GM12878 (cell line): ENCODE results near the gene WDFY1. TPM values are rescaled to one million over a fixed set of nuclear protein-coding genes. Genes with fewer than 3 reads are reported as not detected.
"Not testable (repeated sequence)": the region's sequence is repeated elsewhere in the genome, so short reads cannot be mapped to it uniquely, and the experiment has no call there.

Source experiments
- ATAC-seq: fragments of 200-7000 bp; cut with Tn5 transposase; 3 replicates; pipeline ENCODE4 v1.9.1; 2020; ENCODE audit warnings: mild to moderate bottlenecking, moderate library complexity
- BruUV-seq: library from RNA; stranded (reverse); fragments of 400-500 nt; replicated peaks from 2 replicates; lab custom pipeline; 2021; lab: Mats Ljungman, UMichigan
- CTCF ChIA-PET: fragments of 300-600 bp; sonication (Branson Sonifier 250); formaldehyde crosslinking; extraction: SDS; loops from one replicate; lab custom pipeline; 2021; ENCODE audit warnings: inconsistent platforms; lab: Yijun Ruan, JAX
- POLR2A ChIA-PET: fragments of 350-600 bp; formaldehyde crosslinking; extraction: SDS; loops from one replicate; lab custom pipeline; 2021; ENCODE audit warnings: inconsistent platforms; lab: Charles Lee
- RAD21 ChIA-PET: fragments of 300-600 bp; sonication (Branson Sonifier 250); formaldehyde crosslinking; loops from one replicate; lab custom pipeline; 2023; ENCODE audit warnings: antibody characterized with exemption; ENCODE audit not compliant: unreplicated experiment; lab: Charles Lee
- SMC1A ChIA-PET: fragments of 300-600 bp; sonication (Branson Sonifier 250); formaldehyde crosslinking; loops from one replicate; lab custom pipeline; 2023; ENCODE audit not compliant: unreplicated experiment, uncharacterized antibody; lab: Charles Lee
- DNase-seq: peaks from one replicate; pipeline ENCODE4 v3.0.0-alpha.2; 2011; ENCODE audit warnings: low read depth, low spot score
- FAIRE-seq: peaks from 3 replicates; lab custom pipeline; 2011; peaks lifted over from hg19 to GRCh38; lab: Jason Lieb, UNC
- H2AFZ ChIP-seq: 2 replicates; pipeline ENCODE4 v1.6.0; 2011; ENCODE audit warnings: low read depth, low read length, control low read depth; ENCODE audit not compliant: control insufficient read depth
- H3K27ac ChIP-seq: 2 replicates; pipeline ENCODE4 v1.5.1; 2011; ENCODE audit warnings: control low read depth; ENCODE audit not compliant: control insufficient read depth, insufficient read depth
- H3K27me3 ChIP-seq, 2 experiments: replicated peaks in 1 of 2; 2 replicates each; pipeline versions ENCODE4 v1.6.0 to v1.6.1; 2011; ENCODE audit warnings: low read length in 1 of 2; ENCODE audit not compliant: control insufficient read depth in 2 of 2, insufficient read depth in 2 of 2
- H3K36me3 ChIP-seq, 2 experiments: 2 replicates each; pipeline ENCODE4 v1.5.1; 2011; ENCODE audit warnings: low read length in 1 of 2; ENCODE audit not compliant: control insufficient read depth in 2 of 2, insufficient read depth in 2 of 2
- H3K4me1 ChIP-seq: 2 replicates; pipeline ENCODE4 v1.6.1; 2011; ENCODE audit warnings: mild to moderate bottlenecking, low read length, moderate library complexity, mixed read lengths; ENCODE audit not compliant: control insufficient read depth, insufficient read depth
- H3K4me2 ChIP-seq: 2 replicates; pipeline ENCODE4 v1.6.0; 2011; ENCODE audit warnings: control low read depth; ENCODE audit not compliant: control insufficient read depth, insufficient read depth
- H3K4me3 ChIP-seq: fragments of 200-600 bp; sonication (generic); 2 replicates; pipeline ENCODE4 v1.5.1; 2016
- H3K79me2 ChIP-seq: 2 replicates; pipeline ENCODE4 v1.6.0; 2011; ENCODE audit warnings: low read length; ENCODE audit not compliant: control insufficient read depth, insufficient read depth
- H3K9ac ChIP-seq: 2 replicates; pipeline ENCODE4 v1.8.0; 2011; ENCODE audit warnings: low read length, control low read depth, mixed read lengths; ENCODE audit not compliant: control insufficient read depth, insufficient read depth
- H3K9me3 ChIP-seq: replicated peaks from 3 replicates; pipeline ENCODE4 v1.5.1; 2011; ENCODE audit warnings: mild to moderate bottlenecking, low read length; ENCODE audit not compliant: control insufficient read depth, insufficient read depth
- H4K20me1 ChIP-seq: 2 replicates; pipeline ENCODE4 v1.6.0; 2011; ENCODE audit not compliant: control insufficient read depth, insufficient read depth
- CBX5 ChIP-seq: sonication (generic); IDR thresholded peaks from 2 replicates; pipeline ENCODE4 v1.6.1; 2016; ENCODE audit warnings: low read depth, moderate library complexity, mild to moderate bottlenecking, inconsistent platforms
- CEBPB ChIP-seq, 2 experiments: fragments of 150-350 bp in 1 of 2; IDR thresholded peaks; 2 replicates each; pipeline ENCODE4 v1.6.1; 2012 to 2014; ENCODE audit warnings: low read depth in 2 of 2, low read length in 2 of 2, borderline replicate concordance in 1 of 2, inconsistent platforms in 1 of 2
- CHD2 ChIP-seq: IDR thresholded peaks from 2 replicates; pipeline ENCODE4 v1.6.1; 2011; ENCODE audit warnings: low read depth, low read length, improper control_type of control experiment, borderline replicate concordance
- EGR1 ChIP-seq, 2 experiments: IDR thresholded peaks; 1 replicate in 1 of 2; 2 replicates in 1 of 2; pipeline ENCODE4 v1.6.1; 2011 to 2012; ENCODE audit warnings: low read depth in 2 of 2, low read length in 2 of 2, borderline replicate concordance in 1 of 2, mild to moderate bottlenecking in 1 of 2, moderate library complexity in 1 of 2
- IKZF1 ChIP-seq: fragments of 450-650 bp; conservative IDR thresholded peaks from 2 replicates; pipeline ENCODE4 v1.6.1; 2017; ENCODE audit warnings: antibody characterized with exemption, mild to moderate bottlenecking
- IKZF2 ChIP-seq, 2 experiments: fragments of 450-650 bp; IDR thresholded peaks; 2 replicates each; pipeline ENCODE4 v1.6.1; 2017; ENCODE audit warnings: mild to moderate bottlenecking in 2 of 2, moderate library complexity in 2 of 2
- JUNB ChIP-seq: IDR thresholded peaks from 2 replicates; pipeline ENCODE4 v1.6.1; 2016; ENCODE audit warnings: antibody characterized with exemption, mild to moderate bottlenecking
- NFXL1 ChIP-seq: fragments of 450-650 bp; IDR thresholded peaks from 2 replicates; pipeline ENCODE4 v1.6.1; 2017; ENCODE audit warnings: antibody characterized with exemption, mild to moderate bottlenecking, borderline replicate concordance
- NFYB ChIP-seq: IDR thresholded peaks from 2 replicates; pipeline ENCODE4 v1.6.1; 2011; ENCODE audit warnings: low read depth, mild to moderate bottlenecking, low read length, improper control_type of control experiment, moderate library complexity; ENCODE audit not compliant: insufficient read depth
- RUNX3 ChIP-seq: IDR thresholded peaks from 2 replicates; pipeline ENCODE4 v1.6.1; 2012; ENCODE audit warnings: low read length, inconsistent platforms
- SIX5 ChIP-seq: IDR thresholded peaks from 2 replicates; pipeline ENCODE4 v1.6.1; 2011; ENCODE audit warnings: mild to moderate bottlenecking, low read depth, low read length, moderate library complexity; ENCODE audit not compliant: severe bottlenecking
- WGBS: methylation state at CpG from one replicate; pipeline ENCODE4 v1.1.6; 2016; ENCODE audit warnings: low lambda C conversion rate; ENCODE audit not compliant: insufficient replicate concordance, insufficient coverage; ENCODE audit errors: missing lambda C conversion rate; 5-methylcytosine and 5-hydroxymethylcytosine counted together
- in situ Hi-C: fragments of 300-500 bp; cut with MboI; formaldehyde crosslinking; loops from 9 replicates; pipeline ENCODE4 v1.14.3; 2018; ENCODE audit warnings: mixed read lengths
- intact Hi-C: fragments of 100-400 bp; cut with micrococcal nuclease; formaldehyde crosslinking; loops from one replicate; pipeline ENCODE4 v1.14.2; 2022; ENCODE audit not compliant: unreplicated experiment
- polyA plus RNA-seq, 11 experiments: library from polyadenylated mRNA; depleted of rRNA in 4 of 11; unstranded in 6 of 11; stranded (reverse) in 5 of 11; fragments of >200 nt; fragmentation: Nextera tagmentation in 4 of 11; fragmentation: Illumina TruSeq in 1 of 11; extraction: Ambion mirVana in 4 of 11; extraction: Trizol in 1 of 11; gene quantifications; 1 replicate in 1 of 11; 2 replicates in 10 of 11; pipeline versions ENCODE4 v1.2.1 to v1.2.3, GENCODE V29; 2011 to 2016; ENCODE audit warnings: inconsistent platforms in 2 of 11, missing spikeins in 2 of 11, low read depth in 1 of 11
- total RNA-seq, 4 experiments: library from RNA; depleted of rRNA in 3 of 4; stranded (reverse); fragments of >200 nt in 3 of 4; fragmentation: Illumina TruSeq in 1 of 4; extraction: Trizol in 1 of 4; gene quantifications; 2 replicates each; pipeline versions ENCODE4 v1.2.1 to v1.2.3, GENCODE V29; 2013 to 2021
- TF ChIP-seq, protein P1 (sequence below): fragments of 450-650 bp; formaldehyde crosslinking; IDR thresholded peaks from 2 replicates; pipeline ENCODE4 v1.5.0; 2022; ENCODE audit warnings: mild to moderate bottlenecking, missing genetic modification characterization
- TF ChIP-seq, protein P2 (sequence below): fragments of 450-650 bp; IDR thresholded peaks from 2 replicates; pipeline ENCODE4 v1.6.1; 2017; ENCODE audit warnings: mild to moderate bottlenecking, low read depth, inconsistent platforms; ENCODE audit not compliant: poor library complexity, severe bottlenecking
- TF ChIP-seq, protein P3 (sequence below): IDR thresholded peaks from 2 replicates; pipeline ENCODE4 v1.6.1; 2012; ENCODE audit warnings: low read length, inconsistent platforms

WDFY1 gene
- total and polyA plus RNA-seq, 10 of the 15 experiments (the other 5 are each of a cell fraction or from before 2014, with no cell fraction given), result 2.9 to 28.1 (median 13.1) TPM

DNA sequence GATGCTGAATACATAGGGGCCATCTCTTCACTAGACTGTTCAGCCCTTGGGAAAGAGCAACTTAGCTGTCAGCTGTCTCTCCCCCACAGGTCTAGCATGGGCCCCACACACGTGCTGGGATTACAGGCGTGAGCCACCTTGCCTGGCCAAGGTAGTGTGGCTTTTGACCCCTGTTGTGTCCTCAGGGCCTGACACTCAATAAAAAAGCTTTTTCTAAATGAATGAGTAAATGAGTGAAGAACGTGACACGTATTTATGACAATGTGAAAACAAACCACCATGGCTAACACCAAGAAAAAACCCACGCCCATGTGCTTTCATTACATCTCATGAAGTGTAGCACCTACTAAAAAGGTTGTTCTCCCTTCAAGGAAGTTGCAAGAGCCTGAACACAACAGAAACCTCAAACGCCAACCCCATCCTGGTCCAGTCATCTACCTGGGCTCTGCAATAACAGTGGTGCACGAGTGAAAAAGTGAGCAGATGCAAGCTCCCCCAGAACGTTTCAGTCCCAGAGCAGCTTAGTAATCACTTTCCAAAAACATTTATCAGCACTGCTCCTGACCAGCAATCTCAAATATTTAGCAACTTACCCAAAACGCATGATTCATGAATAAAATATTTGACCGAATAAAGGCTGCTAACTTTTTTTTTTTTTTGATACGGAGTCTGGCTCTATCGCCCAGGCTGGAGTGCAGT is 3.4 kb downstream of the WDFY1 start (continued):
- TF ChIP-seq JUNB, result 0 out of 2 replicates have a peak, but pooled peaks have one; percentile 38
- TF ChIP-seq, protein P1, sequence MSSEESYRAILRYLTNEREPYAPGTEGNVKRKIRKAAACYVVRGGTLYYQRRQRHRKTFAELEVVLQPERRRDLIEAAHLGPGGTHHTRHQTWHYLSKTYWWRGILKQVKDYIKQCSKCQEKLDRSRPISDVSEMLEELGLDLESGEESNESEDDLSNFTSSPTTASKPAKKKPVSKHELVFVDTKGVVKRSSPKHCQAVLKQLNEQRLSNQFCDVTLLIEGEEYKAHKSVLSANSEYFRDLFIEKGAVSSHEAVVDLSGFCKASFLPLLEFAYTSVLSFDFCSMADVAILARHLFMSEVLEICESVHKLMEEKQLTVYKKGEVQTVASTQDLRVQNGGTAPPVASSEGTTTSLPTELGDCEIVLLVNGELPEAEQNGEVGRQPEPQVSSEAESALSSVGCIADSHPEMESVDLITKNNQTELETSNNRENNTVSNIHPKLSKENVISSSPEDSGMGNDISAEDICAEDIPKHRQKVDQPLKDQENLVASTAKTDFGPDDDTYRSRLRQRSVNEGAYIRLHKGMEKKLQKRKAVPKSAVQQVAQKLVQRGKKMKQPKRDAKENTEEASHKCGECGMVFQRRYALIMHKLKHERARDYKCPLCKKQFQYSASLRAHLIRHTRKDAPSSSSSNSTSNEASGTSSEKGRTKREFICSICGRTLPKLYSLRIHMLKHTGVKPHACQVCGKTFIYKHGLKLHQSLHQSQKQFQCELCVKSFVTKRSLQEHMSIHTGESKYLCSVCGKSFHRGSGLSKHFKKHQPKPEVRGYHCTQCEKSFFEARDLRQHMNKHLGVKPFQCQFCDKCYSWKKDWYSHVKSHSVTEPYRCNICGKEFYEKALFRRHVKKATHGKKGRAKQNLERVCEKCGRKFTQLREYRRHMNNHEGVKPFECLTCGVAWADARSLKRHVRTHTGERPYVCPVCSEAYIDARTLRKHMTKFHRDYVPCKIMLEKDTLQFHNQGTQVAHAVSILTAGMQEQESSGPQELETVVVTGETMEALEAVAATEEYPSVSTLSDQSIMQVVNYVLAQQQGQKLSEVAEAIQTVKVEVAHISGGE (CRISPR knock-in tag), result no peak
- no peak for TF ChIP-seq CEBPB (IDR thresholded peaks at IDR 0.05; ENCODE audit: borderline replicate concordance in 1 of 2, low read depth in 2 of 2, low read length in 2 of 2)
- TF ChIP-seq NFXL1, result no peak
- TF ChIP-seq SIX5, result no peak
- no peak for TF ChIP-seq NFYB
- TF ChIP-seq EGR1 (IDR thresholded peaks at IDR 0.05; ENCODE audit: borderline replicate concordance in 1 of 2, low read depth in 2 of 2, low read length in 2 of 2), result no peak

DNA sequence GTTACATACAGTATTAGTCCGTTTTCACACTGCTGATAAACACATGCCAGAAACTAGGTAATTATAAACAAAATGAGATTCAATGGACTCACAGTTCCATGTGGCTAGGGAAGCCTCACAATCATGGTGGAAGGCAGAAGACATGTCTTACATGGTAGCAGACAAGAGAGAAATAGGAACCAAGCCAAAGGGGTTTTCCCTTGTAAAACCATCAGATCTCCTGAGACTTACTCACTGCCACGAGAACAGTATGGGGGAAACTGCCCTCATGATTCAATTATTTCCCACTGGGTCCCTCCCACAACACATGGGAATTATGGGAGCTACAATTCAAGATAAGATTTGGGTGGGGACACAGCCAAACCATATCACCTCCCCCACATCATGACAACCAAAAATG is 5.7 kb downstream of the WDFY1 start:
- FAIRE-seq, H2AFZ ChIP-seq, H3K36me3 ChIP-seq, H3K27me3 ChIP-seq, intact Hi-C loops, H3K9me3 ChIP-seq, BruUV-seq, in situ Hi-C loops, H3K4me3 ChIP-seq, H4K20me1 ChIP-seq, H3K4me2 ChIP-seq, H3K9ac ChIP-seq, DNase-seq: not testable (repeated sequence)
- ATAC-seq, result peak; percentile 44
- 0 out of 2 replicates have a peak overlapping the region, but pooled peaks have one; percentile 15 for H3K27ac ChIP-seq
- ChIA-PET POLR2A (interaction anchor here (0.6 kb wide), 1 partner anchor 44 kb away, joined by 3 read pairs; no protein-coding TSS in a partner anchor), CTCF (interaction anchor here (2.0 to 2.4 kb wide), 2 partner anchors 22 to 54 kb away, joined by 5 to 8 read pairs; no protein-coding TSS in a partner anchor), SMC1A (interaction anchor here (0.6 to 3.5 kb wide), 5 partner anchors 18 to 242 kb away, joined by 3 to 19 read pairs (median 3); partner anchors contain the start of gene MRPL44), RAD21 (interaction anchor here (0.8 to 2.8 kb wide), 2 partner anchors 43 to 44 kb away, joined by 3 to 17 read pairs; no protein-coding TSS in a partner anchor)
- H3K79me2 ChIP-seq, result peaks cover 64% of the 10 kb centered on the region
- 50% methylated on average over 2 of the region's 2 CpGs for WGBS
- H3K4me1 ChIP-seq, result peaks cover 21% of the 10 kb centered on the region
- TF ChIP-seq, protein P2, sequence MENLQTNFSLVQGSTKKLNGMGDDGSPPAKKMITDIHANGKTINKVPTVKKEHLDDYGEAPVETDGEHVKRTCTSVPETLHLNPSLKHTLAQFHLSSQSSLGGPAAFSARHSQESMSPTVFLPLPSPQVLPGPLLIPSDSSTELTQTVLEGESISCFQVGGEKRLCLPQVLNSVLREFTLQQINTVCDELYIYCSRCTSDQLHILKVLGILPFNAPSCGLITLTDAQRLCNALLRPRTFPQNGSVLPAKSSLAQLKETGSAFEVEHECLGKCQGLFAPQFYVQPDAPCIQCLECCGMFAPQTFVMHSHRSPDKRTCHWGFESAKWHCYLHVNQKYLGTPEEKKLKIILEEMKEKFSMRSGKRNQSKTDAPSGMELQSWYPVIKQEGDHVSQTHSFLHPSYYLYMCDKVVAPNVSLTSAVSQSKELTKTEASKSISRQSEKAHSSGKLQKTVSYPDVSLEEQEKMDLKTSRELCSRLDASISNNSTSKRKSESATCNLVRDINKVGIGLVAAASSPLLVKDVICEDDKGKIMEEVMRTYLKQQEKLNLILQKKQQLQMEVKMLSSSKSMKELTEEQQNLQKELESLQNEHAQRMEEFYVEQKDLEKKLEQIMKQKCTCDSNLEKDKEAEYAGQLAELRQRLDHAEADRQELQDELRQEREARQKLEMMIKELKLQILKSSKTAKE, result peak; percentile 43
- TF ChIP-seq CBX5, result 0 out of 2 replicates have a peak, but pooled peaks have one; percentile 50
- peak; percentile 60 to 65; a peak in 3 of 4 replicates for TF ChIP-seq IKZF2 (IDR thresholded peaks at IDR 0.05)
- TF ChIP-seq RUNX3, result peak; percentile 53
- TF ChIP-seq, protein P3, sequence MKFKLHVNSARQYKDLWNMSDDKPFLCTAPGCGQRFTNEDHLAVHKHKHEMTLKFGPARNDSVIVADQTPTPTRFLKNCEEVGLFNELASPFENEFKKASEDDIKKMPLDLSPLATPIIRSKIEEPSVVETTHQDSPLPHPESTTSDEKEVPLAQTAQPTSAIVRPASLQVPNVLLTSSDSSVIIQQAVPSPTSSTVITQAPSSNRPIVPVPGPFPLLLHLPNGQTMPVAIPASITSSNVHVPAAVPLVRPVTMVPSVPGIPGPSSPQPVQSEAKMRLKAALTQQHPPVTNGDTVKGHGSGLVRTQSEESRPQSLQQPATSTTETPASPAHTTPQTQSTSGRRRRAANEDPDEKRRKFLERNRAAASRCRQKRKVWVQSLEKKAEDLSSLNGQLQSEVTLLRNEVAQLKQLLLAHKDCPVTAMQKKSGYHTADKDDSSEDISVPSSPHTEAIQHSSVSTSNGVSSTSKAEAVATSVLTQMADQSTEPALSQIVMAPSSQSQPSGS, result peak; percentile 38; the same call in 1 of the 2 replicates
- TF ChIP-seq CHD2, result 0 out of 2 replicates have a peak, but pooled peaks have one; percentile 33
- TF ChIP-seq IKZF1, result 0 out of 2 replicates have a peak, but pooled peaks have one; percentile 21
